Body of pancreas (tissue), 4 donors: ENCODE data around the gene CFAP298.

ENCODE experiments used
- POLR2A ChIP-seq, 3 donors: fragments of 450-650 bp; IDR thresholded peaks; one replicate each; pipeline ENCODE4 v1.6.1; 2016; ENCODE audit warnings: antibody characterized with exemption in 3 of 3, mild to moderate bottlenecking in 2 of 3
- TF ChIP-seq, protein P1 (sequence below), 7 experiments: fragments of 450-650 bp in 4 of 7; fragments of 200-600 bp in 3 of 7; sonication (generic) in 3 of 7; IDR thresholded peaks; one replicate each; pipeline ENCODE4 v1.5.1; 2016 to 2019; ENCODE audit warnings: antibody characterized with exemption in 7 of 7

DNA sequence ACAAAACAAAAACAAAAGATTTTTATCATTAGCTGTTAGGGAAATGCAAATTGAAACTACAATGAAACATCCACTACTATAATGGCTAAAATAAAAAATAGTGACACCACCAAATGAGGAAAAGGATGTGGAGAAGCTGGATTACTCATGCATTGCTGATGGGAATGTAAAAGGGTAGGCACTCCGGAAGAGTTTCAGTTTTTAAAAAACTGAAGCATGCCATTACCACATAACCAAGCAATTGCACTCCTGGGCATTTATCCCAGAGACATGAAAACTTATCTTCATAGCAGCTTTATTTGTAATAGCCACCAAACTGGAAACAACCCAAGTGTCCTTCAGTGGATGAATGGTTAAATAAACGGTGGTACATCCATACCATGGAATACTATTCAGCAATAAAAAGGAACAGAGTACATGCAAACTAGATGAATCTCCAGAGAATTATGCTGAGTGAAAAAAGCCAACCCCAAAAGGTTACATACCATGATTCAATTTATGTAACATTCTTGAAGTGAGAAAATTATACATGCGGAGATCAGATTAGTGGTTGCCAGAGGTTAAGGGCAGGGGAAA lies 14.5 kb upstream of the CFAP298 start:
- TF ChIP-seq, protein P1, sequence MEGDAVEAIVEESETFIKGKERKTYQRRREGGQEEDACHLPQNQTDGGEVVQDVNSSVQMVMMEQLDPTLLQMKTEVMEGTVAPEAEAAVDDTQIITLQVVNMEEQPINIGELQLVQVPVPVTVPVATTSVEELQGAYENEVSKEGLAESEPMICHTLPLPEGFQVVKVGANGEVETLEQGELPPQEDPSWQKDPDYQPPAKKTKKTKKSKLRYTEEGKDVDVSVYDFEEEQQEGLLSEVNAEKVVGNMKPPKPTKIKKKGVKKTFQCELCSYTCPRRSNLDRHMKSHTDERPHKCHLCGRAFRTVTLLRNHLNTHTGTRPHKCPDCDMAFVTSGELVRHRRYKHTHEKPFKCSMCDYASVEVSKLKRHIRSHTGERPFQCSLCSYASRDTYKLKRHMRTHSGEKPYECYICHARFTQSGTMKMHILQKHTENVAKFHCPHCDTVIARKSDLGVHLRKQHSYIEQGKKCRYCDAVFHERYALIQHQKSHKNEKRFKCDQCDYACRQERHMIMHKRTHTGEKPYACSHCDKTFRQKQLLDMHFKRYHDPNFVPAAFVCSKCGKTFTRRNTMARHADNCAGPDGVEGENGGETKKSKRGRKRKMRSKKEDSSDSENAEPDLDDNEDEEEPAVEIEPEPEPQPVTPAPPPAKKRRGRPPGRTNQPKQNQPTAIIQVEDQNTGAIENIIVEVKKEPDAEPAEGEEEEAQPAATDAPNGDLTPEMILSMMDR (IDR thresholded peaks at IDR 0.05) = no peak
- no peak for TF ChIP-seq POLR2A (IDR thresholded peaks at IDR 0.05)
